CD4-positive, alpha-beta memory T cell (primary cell): ENCODE data around the gene KIF4B. TPM values are rescaled to one million over a fixed set of nuclear protein-coding genes. Genes with fewer than 3 reads are reported as not detected.

Experiments
- CTCF ChIA-PET: fragments of 350-600 bp; sonication (Branson Sonifier 250); formaldehyde crosslinking; loops from one replicate; lab custom pipeline; 2021; ENCODE audit warnings: inconsistent platforms; ENCODE audit not compliant: partially characterized antibody; lab: Charles Lee
- POLR2A ChIA-PET: fragments of 350-600 bp; sonication (Branson Sonifier 250); formaldehyde crosslinking; loops from one replicate; lab custom pipeline; 2021; ENCODE audit not compliant: partially characterized antibody; lab: Charles Lee
- DNase-seq, 5 donors: peaks; one replicate each; pipeline versions ENCODE4 v3.0.0 to v3.0.0-alpha.2; 2020 to 2022; ENCODE audit warnings: mixed read lengths in 1 of 5
- H3K27ac ChIP-seq: one replicate; pipeline ENCODE4 v1.7.0; 2013; ENCODE audit warnings: low read depth, low read length
- H3K27me3 ChIP-seq: 2 replicates; pipeline ENCODE4 v1.7.0; 2013; ENCODE audit warnings: mild to moderate bottlenecking, low read length, moderate library complexity; ENCODE audit not compliant: insufficient read depth
- H3K36me3 ChIP-seq: 2 replicates; pipeline ENCODE4 v1.7.0; 2013; ENCODE audit warnings: mild to moderate bottlenecking, low read length, moderate library complexity; ENCODE audit not compliant: insufficient read depth
- H3K4me1 ChIP-seq: 2 replicates; pipeline ENCODE4 v1.7.0; 2013; ENCODE audit warnings: mild to moderate bottlenecking, low read length, moderate library complexity; ENCODE audit not compliant: insufficient read depth
- H3K4me3 ChIP-seq, 2 donors: one replicate each; pipeline ENCODE4 v1.7.0; 2013; ENCODE audit warnings: low read length in 2 of 2, mild to moderate bottlenecking in 1 of 2
- H3K9me3 ChIP-seq, 2 donors: one replicate each; pipeline ENCODE4 v1.7.0; 2013; ENCODE audit warnings: low read length in 2 of 2, control low read depth in 1 of 2; ENCODE audit not compliant: control insufficient read depth in 1 of 2
- H3K27ac Mint-ChIP-seq, 7 donors: one replicate each; pipeline ENCODE4 v1.8.0; 2020 to 2021; ENCODE audit warnings: mixed read lengths in 7 of 7, mild to moderate bottlenecking in 6 of 7, inconsistent platforms in 3 of 7, moderate library complexity in 3 of 7
- H3K27me3 Mint-ChIP-seq, 2 donors: one replicate each; pipeline ENCODE4 v1.8.0; 2020 to 2021; ENCODE audit warnings: mixed read lengths in 2 of 2
- H3K36me3 Mint-ChIP-seq, 2 donors: one replicate each; pipeline ENCODE4 v1.8.0; 2020 to 2021; ENCODE audit warnings: mixed read lengths in 2 of 2, inconsistent platforms in 1 of 2, mild to moderate bottlenecking in 1 of 2
- H3K4me1 Mint-ChIP-seq, 4 donors: one replicate each; pipeline ENCODE4 v1.8.0; 2020 to 2021; ENCODE audit warnings: mixed read lengths in 4 of 4, mild to moderate bottlenecking in 1 of 4
- H3K4me3 Mint-ChIP-seq, 8 donors: one replicate each; pipeline ENCODE4 v1.8.0; 2020 to 2021; ENCODE audit warnings: mixed read lengths in 8 of 8, mild to moderate bottlenecking in 7 of 8, moderate library complexity in 6 of 8, inconsistent platforms in 3 of 8
- H3K9me3 Mint-ChIP-seq, 8 donors: one replicate each; pipeline ENCODE4 v1.8.0; 2020 to 2021; ENCODE audit warnings: mixed read lengths in 8 of 8, mild to moderate bottlenecking in 5 of 8, inconsistent platforms in 3 of 8, moderate library complexity in 1 of 8
- intact Hi-C: fragments of 100-400 bp; cut with micrococcal nuclease; formaldehyde crosslinking; loops from one replicate; pipeline ENCODE4 v1.15.1; 2023
- polyA plus RNA-seq, 2 donors: library from polyadenylated mRNA; unstranded; fragments of 300-500 nt; fragmentation: Illumina TruSeq; gene quantifications; one replicate each; pipeline ENCODE4 v1.2.3, GENCODE V29; 2021
- total RNA-seq, 2 experiments: library from RNA; stranded (reverse); gene quantifications; one replicate each; pipeline ENCODE4 v1.2.3, GENCODE V29; 2021

Gene KIF4B, protein sequence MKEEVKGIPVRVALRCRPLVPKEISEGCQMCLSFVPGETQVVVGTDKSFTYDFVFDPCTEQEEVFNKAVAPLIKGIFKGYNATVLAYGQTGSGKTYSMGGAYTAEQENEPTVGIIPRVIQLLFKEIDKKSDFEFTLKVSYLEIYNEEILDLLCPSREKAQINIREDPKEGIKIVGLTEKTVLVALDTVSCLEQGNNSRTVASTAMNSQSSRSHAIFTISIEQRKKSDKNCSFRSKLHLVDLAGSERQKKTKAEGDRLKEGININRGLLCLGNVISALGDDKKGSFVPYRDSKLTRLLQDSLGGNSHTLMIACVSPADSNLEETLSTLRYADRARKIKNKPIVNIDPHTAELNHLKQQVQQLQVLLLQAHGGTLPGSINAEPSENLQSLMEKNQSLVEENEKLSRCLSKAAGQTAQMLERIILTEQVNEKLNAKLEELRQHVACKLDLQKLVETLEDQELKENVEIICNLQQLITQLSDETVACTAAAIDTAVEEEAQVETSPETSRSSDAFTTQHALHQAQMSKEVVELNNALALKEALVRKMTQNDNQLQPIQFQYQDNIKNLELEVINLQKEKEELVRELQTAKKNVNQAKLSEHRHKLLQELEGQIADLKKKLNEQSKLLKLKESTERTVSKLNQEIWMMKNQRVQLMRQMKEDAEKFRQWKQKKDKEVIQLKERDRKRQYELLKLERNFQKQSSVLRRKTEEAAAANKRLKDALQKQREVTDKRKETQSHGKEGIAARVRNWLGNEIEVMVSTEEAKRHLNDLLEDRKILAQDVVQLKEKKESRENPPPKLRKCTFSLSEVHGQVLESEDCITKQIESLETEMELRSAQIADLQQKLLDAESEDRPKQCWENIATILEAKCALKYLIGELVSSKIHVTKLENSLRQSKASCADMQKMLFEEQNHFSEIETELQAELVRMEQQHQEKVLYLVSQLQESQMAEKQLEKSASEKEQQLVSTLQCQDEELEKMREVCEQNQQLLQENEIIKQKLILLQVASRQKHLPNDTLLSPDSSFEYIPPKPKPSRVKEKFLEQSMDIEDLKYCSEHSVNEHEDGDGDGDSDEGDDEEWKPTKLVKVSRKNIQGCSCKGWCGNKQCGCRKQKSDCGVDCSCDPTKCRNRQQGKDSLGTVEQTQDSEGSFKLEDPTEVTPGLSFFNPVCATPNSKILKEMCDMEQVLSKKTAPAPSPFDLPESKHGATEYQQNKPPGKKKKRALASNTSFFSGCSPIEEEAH
- not detected for total RNA-seq
- not detected for polyA plus RNA-seq

DNA sequence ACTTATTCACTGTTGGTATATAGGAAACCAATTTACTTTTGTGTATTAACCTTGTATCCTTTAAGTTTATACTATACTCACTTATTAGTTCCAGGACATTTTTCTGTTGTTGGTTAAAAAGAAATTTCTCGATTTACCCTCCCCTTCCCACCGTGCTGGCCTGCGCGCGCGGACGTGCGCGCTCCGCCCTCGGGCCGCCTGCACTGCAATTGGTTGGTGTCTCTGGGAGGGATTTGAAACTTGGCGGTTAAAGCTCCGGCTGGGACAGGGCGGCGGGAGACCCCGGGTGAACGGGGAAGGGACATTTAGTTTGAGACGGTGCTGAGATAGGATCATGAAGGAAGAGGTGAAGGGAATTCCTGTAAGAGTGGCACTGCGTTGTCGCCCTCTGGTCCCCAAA lies at the start of gene KIF4B:
Gene KIF4B (plus strand): TSS at position 230 of the 400 bp plus-strand sequence. CDS start 105 bp downstream, at position 335.
- CTCF ChIA-PET = no interaction called here
- H3K27ac ChIP-seq = no peak within 1 kb of the TSS
- H3K4me3 ChIP-seq = no peak within 1 kb of the TSS
- Mint-ChIP-seq H3K9me3 (no peaks in the 10 kb centered on the region), H3K36me3 (no peaks in the 10 kb centered on the region), H3K27ac (no peak within 1 kb of the TSS), H3K27me3 (peaks cover 7 to 14% of the 10 kb centered on the region in 2 donors), H3K4me3 (peak within 1 kb of the TSS in 1 of 8 donors; percentile 26), H3K4me1 (no peaks in the 10 kb centered on the region)
- intact Hi-C loops = no loop called here
- DNase-seq = no peak
- H3K27me3 ChIP-seq = no peaks in the 10 kb centered on the region
- no peaks in the 10 kb centered on the region for H3K4me1 ChIP-seq
- no peaks in the 10 kb centered on the region for H3K9me3 ChIP-seq
- no peaks in the 10 kb centered on the region for H3K36me3 ChIP-seq
- POLR2A ChIA-PET = no interaction called here

DNA sequence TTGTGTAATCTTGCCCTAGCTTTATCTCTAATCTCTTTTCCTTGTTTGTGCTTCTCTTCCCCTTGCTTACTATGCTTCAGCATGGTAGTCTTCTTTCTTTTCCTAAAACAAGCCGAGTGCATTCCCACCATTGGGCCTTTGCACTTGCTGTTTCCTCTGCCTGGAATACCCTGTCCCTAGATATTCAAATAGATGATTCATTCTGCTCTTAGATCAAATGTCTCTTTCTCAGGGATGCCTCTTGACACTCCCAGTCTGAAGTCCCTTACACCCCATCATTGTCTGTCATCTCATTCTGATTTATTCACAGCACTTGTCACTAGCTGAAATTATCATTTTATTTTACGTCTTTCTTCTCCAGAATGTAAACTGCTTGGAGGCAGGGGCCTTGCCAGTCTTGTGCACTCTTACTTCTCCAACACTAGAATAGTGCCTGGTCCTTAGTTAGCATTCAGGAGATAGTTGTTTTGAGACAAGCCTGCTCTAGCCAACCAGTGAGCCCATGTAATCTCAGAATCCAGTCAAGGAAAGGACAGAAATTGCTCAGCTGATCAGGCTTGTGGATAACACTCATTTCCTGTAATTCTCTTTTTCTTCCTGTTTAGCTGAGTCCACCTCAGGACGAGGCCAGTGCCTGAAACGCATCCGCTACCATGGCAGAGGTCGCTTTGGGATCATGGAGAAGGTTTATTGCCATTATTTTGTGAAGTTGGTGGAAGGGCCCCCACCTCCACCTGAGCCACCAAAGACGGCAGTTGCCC lies 47.3 kb upstream of the KIF4B start:
- ChIA-PET POLR2A (no interaction called here), CTCF (no interaction called here)
- no peak overlapping the region for H3K4me3 ChIP-seq
- intact Hi-C loops = no loop called here
- H3K27me3 ChIP-seq = no peaks in the 10 kb centered on the region
- H3K9me3 ChIP-seq = no peaks in the 10 kb centered on the region
- no peaks in the 10 kb centered on the region for H3K9me3 Mint-ChIP-seq
- no peak overlapping the region for H3K27ac ChIP-seq
- H3K27ac Mint-ChIP-seq = no peak overlapping the region
- peaks cover 48 to 71% of the 10 kb centered on the region in 2 donors for H3K36me3 Mint-ChIP-seq
- H3K4me3 Mint-ChIP-seq = no peak overlapping the region
- H3K36me3 ChIP-seq = peaks cover 35% of the 10 kb centered on the region
- no peaks in the 10 kb centered on the region for H3K4me1 ChIP-seq
- peaks cover 0 to 6% (median 2%) of the 10 kb centered on the region in 4 donors for H3K4me1 Mint-ChIP-seq
- no peaks in the 10 kb centered on the region for H3K27me3 Mint-ChIP-seq
- no peak for DNase-seq

DNA sequence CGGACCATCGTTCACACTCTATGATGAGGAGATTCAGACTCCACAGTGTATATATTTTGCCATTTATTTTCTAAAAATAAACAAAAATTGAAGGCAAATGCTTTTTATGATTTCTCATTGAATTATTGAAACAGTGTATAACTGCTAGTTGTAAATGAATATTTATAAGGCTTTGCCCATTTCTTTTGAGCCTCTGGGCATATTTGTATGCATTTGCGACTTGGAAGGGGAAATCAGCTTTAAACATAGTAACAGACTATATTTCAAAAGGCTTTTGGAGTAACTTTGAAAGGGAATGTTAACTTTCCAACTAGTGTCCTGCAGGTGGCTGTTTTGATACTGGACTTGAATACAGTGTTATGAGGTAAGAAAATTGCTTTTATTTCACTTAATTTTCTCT lies 46.7 kb upstream of the KIF4B start:
- intact Hi-C loops = no loop called here
- no peaks in the 10 kb centered on the region for H3K4me1 ChIP-seq
- Mint-ChIP-seq H3K27ac (no peak overlapping the region), H3K4me3 (no peak overlapping the region), H3K36me3 (peaks cover 46 to 69% of the 10 kb centered on the region in 2 donors), H3K9me3 (no peaks in the 10 kb centered on the region), H3K27me3 (no peaks in the 10 kb centered on the region), H3K4me1 (peaks cover 0 to 6% (median 2%) of the 10 kb centered on the region in 4 donors)
- no peak for DNase-seq
- H3K27me3 ChIP-seq = no peaks in the 10 kb centered on the region
- ChIA-PET CTCF (no interaction called here), POLR2A (no interaction called here)
- H3K36me3 ChIP-seq = peaks cover 30% of the 10 kb centered on the region
- H3K27ac ChIP-seq = no peak overlapping the region
- H3K9me3 ChIP-seq = no peaks in the 10 kb centered on the region
- no peak overlapping the region for H3K4me3 ChIP-seq

DNA sequence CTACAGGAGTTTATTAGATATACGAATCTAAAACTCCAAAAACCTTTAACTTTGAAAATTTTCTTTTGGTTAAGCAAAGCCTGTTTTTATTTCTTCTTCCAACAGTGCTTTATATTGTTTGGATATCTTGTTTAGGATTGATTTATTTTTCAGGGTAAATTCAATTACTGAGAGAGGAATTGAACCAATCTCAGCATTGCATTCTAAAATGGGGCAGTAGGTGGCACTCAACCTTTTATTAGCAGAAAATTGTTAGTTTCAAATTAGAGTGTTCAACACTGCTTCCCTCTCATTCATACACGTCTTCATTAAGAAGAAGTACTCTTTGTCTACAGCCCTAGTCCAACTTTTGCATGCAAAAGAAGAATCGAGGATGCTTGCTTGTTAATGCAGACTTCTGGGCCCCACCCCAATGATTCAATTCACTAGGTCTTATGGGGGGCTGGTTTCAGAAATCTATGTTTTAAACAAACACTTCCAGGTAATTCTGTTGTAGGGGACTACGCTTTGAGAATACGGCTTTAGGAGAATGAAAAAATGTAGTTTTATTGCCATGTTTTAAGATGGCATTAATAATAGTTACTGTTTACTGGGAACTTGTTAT lies 46.0 kb upstream of the KIF4B start:
- intact Hi-C loops = no loop called here
- no peaks in the 10 kb centered on the region for H3K27me3 ChIP-seq
- H3K36me3 ChIP-seq = peaks cover 29% of the 10 kb centered on the region
- DNase-seq = no peak
- no peaks in the 10 kb centered on the region for H3K9me3 ChIP-seq
- Mint-ChIP-seq H3K27ac (no peak overlapping the region), H3K9me3 (no peaks in the 10 kb centered on the region), H3K27me3 (no peaks in the 10 kb centered on the region), H3K36me3 (peaks cover 45 to 66% of the 10 kb centered on the region in 2 donors), H3K4me3 (no peak overlapping the region), H3K4me1 (peaks cover 0 to 6% (median 2%) of the 10 kb centered on the region in 4 donors)
- H3K4me3 ChIP-seq = no peak overlapping the region
- no peaks in the 10 kb centered on the region for H3K4me1 ChIP-seq
- H3K27ac ChIP-seq = no peak overlapping the region
- POLR2A ChIA-PET = no interaction called here
- CTCF ChIA-PET = interaction anchor here (1.0 kb wide), 1 partner anchor 9 kb away, joined by 3 read pairs; no protein-coding TSS in a partner anchor

DNA sequence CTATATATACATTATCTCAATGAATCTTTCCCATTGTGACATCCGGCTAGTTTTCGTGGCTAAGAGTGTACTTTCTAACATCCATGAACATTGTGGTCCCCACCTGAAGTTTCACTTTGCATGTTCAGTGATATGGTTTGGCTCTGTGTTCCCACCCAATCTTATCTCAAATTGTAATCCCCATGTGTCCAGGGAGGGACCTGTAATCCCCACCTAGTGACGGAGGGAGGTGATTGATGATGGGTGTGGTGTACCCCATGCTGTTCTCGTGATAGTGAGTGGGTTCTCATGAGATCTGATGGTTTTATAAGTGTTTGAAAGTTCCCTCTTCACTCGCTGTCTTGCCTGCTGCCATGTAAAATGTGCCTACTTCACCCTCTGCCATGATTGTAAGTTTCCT lies 44.6 kb upstream of the KIF4B start:
- ChIA-PET POLR2A (no interaction called here), CTCF (interaction anchor here (0.9 kb wide), 1 partner anchor 23 kb away, joined by 3 read pairs; no protein-coding TSS in a partner anchor)
- no peaks in the 10 kb centered on the region for H3K4me1 ChIP-seq
- H3K27ac ChIP-seq = no peak overlapping the region
- intact Hi-C loops = no loop called here
- H3K9me3 Mint-ChIP-seq = no peaks in the 10 kb centered on the region
- no peak for DNase-seq
- no peaks in the 10 kb centered on the region for H3K27me3 ChIP-seq
- no peak overlapping the region for H3K4me3 ChIP-seq
- H3K27ac Mint-ChIP-seq = no peak overlapping the region
- H3K9me3 ChIP-seq = no peaks in the 10 kb centered on the region
- no peaks in the 10 kb centered on the region for H3K27me3 Mint-ChIP-seq
- H3K36me3 ChIP-seq = peaks cover 22% of the 10 kb centered on the region
- no peak overlapping the region for H3K4me3 Mint-ChIP-seq
- H3K36me3 Mint-ChIP-seq = peaks cover 38 to 59% of the 10 kb centered on the region in 2 donors
- peaks cover 0 to 6% (median 0%) of the 10 kb centered on the region in 4 donors for H3K4me1 Mint-ChIP-seq

DNA sequence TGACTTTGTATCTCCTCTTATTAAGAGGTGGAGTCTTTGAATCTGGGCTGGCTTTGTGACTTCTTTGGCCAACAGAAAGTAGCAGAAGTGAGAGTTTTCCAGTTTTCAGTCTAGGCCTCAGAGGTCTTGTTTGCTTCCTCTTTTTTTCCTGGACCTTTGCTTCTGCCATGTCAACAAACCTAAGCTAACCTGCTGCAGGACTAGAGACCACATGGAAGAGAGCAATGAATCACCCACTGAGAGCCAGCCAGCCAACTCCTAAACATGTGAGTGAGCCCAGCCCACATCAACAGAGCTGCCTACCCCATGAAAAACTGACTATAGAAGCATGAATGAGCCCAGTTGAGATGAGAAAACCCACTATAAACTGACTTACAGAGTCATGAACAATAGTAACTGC lies 42.8 kb upstream of the KIF4B start:
- peaks cover 22% of the 10 kb centered on the region for H3K36me3 ChIP-seq
- POLR2A ChIA-PET = no interaction called here
- no peak overlapping the region for H3K27ac ChIP-seq
- no peaks in the 10 kb centered on the region for H3K27me3 ChIP-seq
- H3K27ac Mint-ChIP-seq = no peak overlapping the region
- CTCF ChIA-PET = no interaction called here
- H3K9me3 ChIP-seq = no peaks in the 10 kb centered on the region
- intact Hi-C loops = no loop called here
- H3K9me3 Mint-ChIP-seq = peaks cover 0 to 4% (median 0%) of the 10 kb centered on the region in 8 donors
- DNase-seq = no peak
- no peaks in the 10 kb centered on the region for H3K4me1 ChIP-seq
- no peaks in the 10 kb centered on the region for H3K27me3 Mint-ChIP-seq
- H3K4me3 ChIP-seq = no peak overlapping the region
- no peak overlapping the region for H3K4me3 Mint-ChIP-seq
- H3K36me3 Mint-ChIP-seq = peaks cover 38 to 48% of the 10 kb centered on the region in 2 donors
- no peaks in the 10 kb centered on the region for H3K4me1 Mint-ChIP-seq
